A172 (cell line): Measurements from ENCODE around the gene TMEM117. TPM values are rescaled to one million over a fixed set of nuclear protein-coding genes. Genes with fewer than 3 reads are reported as not detected.
"Not testable (repeated sequence)": the region's sequence is repeated elsewhere in the genome, so short reads cannot be mapped to it uniquely, and the experiment has no call there.

ENCODE experiments used
- DNase-seq: peaks from one replicate; pipeline ENCODE4 v3.0.0-alpha.2; 2015; ENCODE audit warnings: low spot score
- total RNA-seq: library from RNA; depleted of rRNA; stranded (reverse); fragments of >200 nt; shearing (Covaris generic); gene quantifications from 2 replicates; pipeline ENCODE4 v1.2.3, GENCODE V29; 2014

TMEM117 gene
- total RNA-seq, 1 experiment from 2014 or later = 12.2 TPM

- no peak for DNase-seq
These were observed 185.6 kb downstream of the TMEM117 start for GRCh38 chr12:44021471-44021971.

- no peak for DNase-seq
These were observed 189.6 kb downstream of the TMEM117 start for GRCh38 chr12:44025499-44025898.

GRCh38 chr12:44026046-44026445 is 190.2 kb downstream of the TMEM117 start:
- no peak for DNase-seq

- DNase-seq = not testable (repeated sequence)
These were observed 191.0 kb downstream of the TMEM117 start for GRCh38 chr12:44026926-44027325.

GRCh38 chr12:44029194-44029593 is 193.3 kb downstream of the TMEM117 start:
- no peak for DNase-seq

GRCh38 chr12:44031472-44032185 is 195.7 kb downstream of the TMEM117 start:
- DNase-seq = no peak

- no peak for DNase-seq
These were observed 199.0 kb downstream of the TMEM117 start for GRCh38 chr12:44034906-44035305.

GRCh38 chr12:44036875-44037443 is 201.1 kb downstream of the TMEM117 start:
- DNase-seq = no peak

GRCh38 chr12:44038411-44038810 is 202.5 kb downstream of the TMEM117 start:
- DNase-seq = no peak

- not testable (repeated sequence) for DNase-seq
These were observed 208.6 kb downstream of the TMEM117 start for GRCh38 chr12:44044491-44044890.

- no peak for DNase-seq
These were observed 211.0 kb downstream of the TMEM117 start for GRCh38 chr12:44046732-44047417.

GRCh38 chr12:44052554-44052953 is 216.7 kb downstream of the TMEM117 start:
- no peak for DNase-seq

GRCh38 chr12:44053549-44054127 is 217.8 kb downstream of the TMEM117 start:
- DNase-seq = peak; percentile 8

- no peak for DNase-seq
These were observed 218.4 kb downstream of the TMEM117 start for GRCh38 chr12:44054281-44054680.

GRCh38 chr12:44058366-44058765 is 222.5 kb downstream of the TMEM117 start:
- no peak for DNase-seq

- no peak for DNase-seq
These were observed 223.6 kb downstream of the TMEM117 start for GRCh38 chr12:44059476-44059875.

GRCh38 chr12:44063671-44064070 is 227.8 kb downstream of the TMEM117 start:
- no peak for DNase-seq

GRCh38 chr12:44076871-44077270 is 241.0 kb downstream of the TMEM117 start:
- DNase-seq = no peak

- DNase-seq = no peak
These were observed 241.4 kb downstream of the TMEM117 start for GRCh38 chr12:44077294-44077693.

- DNase-seq = no peak
These were observed 242.4 kb downstream of the TMEM117 start for GRCh38 chr12:44078273-44078672.

- DNase-seq = no peak
These were observed 252.8 kb downstream of the TMEM117 start for GRCh38 chr12:44088647-44089046.

GRCh38 chr12:44091948-44092606 is 256.2 kb downstream of the TMEM117 start:
- DNase-seq = no peak
